Stimulated activated CD8-positive, alpha-beta memory T cell treated with anti-CD3 and anti-CD28 coated beads, Interleukin-15, amount 100 ng/mL, for 48 hours (primary cell): Measurements from ENCODE around the gene KIF12.
"Not testable (repeated sequence)": the region's sequence is repeated elsewhere in the genome, so short reads cannot be mapped to it uniquely, and the experiment has no call there.

ENCODE experiments used
- DNase-seq, 2 donors: peaks; one replicate each; pipeline ENCODE4 v3.0.0-alpha.2; 2020; ENCODE audit warnings: low read depth in 2 of 2

The KIF12 gene

GRCh38 chr9:114098936-114099668 is at the start of gene KIF12:
Gene KIF12 (minus strand): TSS chr9:114099292. CDS start chr9:114099276, 16 bp downstream.
- DNase-seq = no peak

- DNase-seq = no peak
Measured at GRCh38 chr9:114146735-114147134, 47.6 kb upstream of the KIF12 start.

GRCh38 chr9:114143234-114143633 is 44.1 kb upstream of the KIF12 start:
- DNase-seq = no peak

- DNase-seq = no peak
Measured at GRCh38 chr9:114141553-114142402, 42.7 kb upstream of the KIF12 start.

- no peak for DNase-seq
Measured at GRCh38 chr9:114140850-114141249, 41.8 kb upstream of the KIF12 start.

GRCh38 chr9:114140401-114140800 is 41.3 kb upstream of the KIF12 start:
- DNase-seq = no peak

GRCh38 chr9:114139071-114139470 is 40.0 kb upstream of the KIF12 start:
- DNase-seq = no peak

- DNase-seq = no peak
Measured at GRCh38 chr9:114138552-114138971, 39.5 kb upstream of the KIF12 start.

- no peak for DNase-seq
Measured at GRCh38 chr9:114137831-114138230, 38.7 kb upstream of the KIF12 start.

GRCh38 chr9:114134827-114135396 is 35.8 kb upstream of the KIF12 start:
- no peak for DNase-seq

- DNase-seq = no peak
Measured at GRCh38 chr9:114132550-114132918, 33.4 kb upstream of the KIF12 start.

- DNase-seq = no peak
Measured at GRCh38 chr9:114131808-114132549, 32.9 kb upstream of the KIF12 start.

- no peak for DNase-seq
Measured at GRCh38 chr9:114130624-114131277, 31.7 kb upstream of the KIF12 start.

- no peak for DNase-seq
Measured at GRCh38 chr9:114130141-114130540, 31.0 kb upstream of the KIF12 start.

GRCh38 chr9:114128759-114129158 is 29.7 kb upstream of the KIF12 start:
- DNase-seq = not testable (repeated sequence)

- no peak for DNase-seq
Measured at GRCh38 chr9:114126247-114127060, 27.4 kb upstream of the KIF12 start.

- DNase-seq = no peak
Measured at GRCh38 chr9:114125476-114126013, 26.5 kb upstream of the KIF12 start.

- DNase-seq = no peak
Measured at GRCh38 chr9:114124666-114125475, 25.8 kb upstream of the KIF12 start.

GRCh38 chr9:114124138-114124537 is 25.0 kb upstream of the KIF12 start:
- DNase-seq = no peak
